Bronchial epithelial cell (primary cell): ENCODE results near the gene SGTA. TPM values are rescaled to one million over a fixed set of nuclear protein-coding genes. Genes with fewer than 3 reads are reported as not detected.
"Not testable (repeated sequence)": the region's sequence is repeated elsewhere in the genome, so short reads cannot be mapped to it uniquely, and the experiment has no call there.

Experiments used
- DNase-seq: peaks from one replicate; pipeline ENCODE4 v3.0.0-alpha.2; 2010; ENCODE audit warnings: low read depth
- FAIRE-seq: peaks from 2 replicates; lab custom pipeline; 2011; peaks lifted over from hg19 to GRCh38; lab: Jason Lieb, UNC
- H3K27me3 ChIP-seq: 2 replicates; pipeline ENCODE4 v1.5.1; 2011; ENCODE audit warnings: low read length; ENCODE audit not compliant: control insufficient read depth, insufficient read depth
- H3K36me3 ChIP-seq: 2 replicates; pipeline ENCODE4 v1.5.1; 2011; ENCODE audit warnings: low read length; ENCODE audit not compliant: control insufficient read depth, insufficient read depth
- H3K4me3 ChIP-seq: 2 replicates; pipeline ENCODE4 v1.5.1; 2011; ENCODE audit warnings: mild to moderate bottlenecking, low read depth, low read length, control low read depth
- total RNA-seq: library from RNA; depleted of rRNA; stranded (reverse); fragments of >200 nt; gene quantifications from 2 replicates; pipeline ENCODE4 v1.2.1, GENCODE V29; 2014
- TF ChIP-seq, protein P1 (sequence below): IDR thresholded peaks from 2 replicates; pipeline ENCODE4 v1.5.1; 2011; ENCODE audit warnings: mild to moderate bottlenecking, moderate library complexity, low read length, control low read depth, inconsistent platforms; ENCODE audit not compliant: insufficient read depth, severe bottlenecking

The SGTA gene
- total RNA-seq, 1 donor from 2014 or later = 19.7 TPM

DNA sequence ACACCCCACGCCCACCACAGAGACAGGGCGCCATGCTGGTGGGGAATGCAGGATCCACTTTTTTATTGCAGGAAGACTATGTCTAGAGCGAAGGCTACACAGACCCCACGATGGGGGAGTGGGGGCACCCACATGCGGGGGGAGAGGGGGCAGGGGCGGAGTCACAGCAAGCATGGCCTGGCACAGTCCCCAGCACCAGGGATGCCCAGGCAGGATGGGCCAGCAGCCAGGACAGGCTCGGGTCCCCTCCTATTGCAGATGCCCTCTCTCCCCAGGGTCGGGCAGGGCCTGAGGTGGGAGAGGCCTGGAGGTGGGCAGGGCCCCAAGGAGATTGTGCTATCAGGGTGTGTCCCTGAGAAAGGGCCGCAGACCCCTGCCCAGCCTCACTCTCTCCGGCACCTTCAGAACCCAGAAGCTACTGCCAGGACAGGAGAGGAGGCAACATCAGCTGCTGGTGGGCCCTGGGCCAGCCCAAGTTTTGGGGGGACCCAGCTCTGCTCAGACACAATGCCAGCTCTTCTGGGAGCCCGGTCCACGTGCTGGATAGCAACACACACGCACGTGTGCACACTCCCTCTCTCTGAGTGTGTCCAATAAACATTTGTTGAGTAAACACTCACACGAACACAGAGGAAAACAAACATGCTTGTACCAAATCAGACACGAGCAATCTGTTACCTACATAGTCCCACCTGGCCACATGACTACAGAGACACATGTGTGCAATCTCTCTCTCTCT, 68.4 kb downstream of the SGTA start:
- FAIRE-seq = peak; percentile 86
- DNase-seq = no peak

DNA sequence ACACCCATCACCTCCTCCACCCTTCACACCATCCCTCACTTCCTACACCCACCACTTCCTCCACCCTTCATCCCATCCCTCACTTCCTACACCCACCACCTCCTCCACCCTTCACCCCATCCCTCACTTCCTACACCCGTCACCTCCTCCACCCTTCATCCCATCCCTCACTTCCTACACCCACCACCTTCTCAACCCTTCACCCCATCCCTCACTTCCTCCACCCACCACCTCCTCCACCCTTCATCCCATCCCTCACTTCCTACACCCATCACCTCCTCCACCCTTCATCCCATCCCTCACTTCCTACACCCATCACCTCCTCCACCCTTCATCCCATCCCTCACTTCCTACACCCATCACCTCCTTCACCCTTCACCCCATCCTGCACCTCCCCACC, 69.0 kb downstream of the SGTA start:
- not testable (repeated sequence) for H3K36me3 ChIP-seq, H3K27me3 ChIP-seq, DNase-seq, FAIRE-seq, H3K4me3 ChIP-seq

More for the DNA sequence above, 68.4 kb downstream of the SGTA start:
- Histone ChIP-seq H3K27me3 (peaks cover 1% of the 10 kb centered on the region), H3K4me3 (no peak overlapping the region), H3K36me3 (no peaks in the 10 kb centered on the region)
- TF ChIP-seq, protein P1, sequence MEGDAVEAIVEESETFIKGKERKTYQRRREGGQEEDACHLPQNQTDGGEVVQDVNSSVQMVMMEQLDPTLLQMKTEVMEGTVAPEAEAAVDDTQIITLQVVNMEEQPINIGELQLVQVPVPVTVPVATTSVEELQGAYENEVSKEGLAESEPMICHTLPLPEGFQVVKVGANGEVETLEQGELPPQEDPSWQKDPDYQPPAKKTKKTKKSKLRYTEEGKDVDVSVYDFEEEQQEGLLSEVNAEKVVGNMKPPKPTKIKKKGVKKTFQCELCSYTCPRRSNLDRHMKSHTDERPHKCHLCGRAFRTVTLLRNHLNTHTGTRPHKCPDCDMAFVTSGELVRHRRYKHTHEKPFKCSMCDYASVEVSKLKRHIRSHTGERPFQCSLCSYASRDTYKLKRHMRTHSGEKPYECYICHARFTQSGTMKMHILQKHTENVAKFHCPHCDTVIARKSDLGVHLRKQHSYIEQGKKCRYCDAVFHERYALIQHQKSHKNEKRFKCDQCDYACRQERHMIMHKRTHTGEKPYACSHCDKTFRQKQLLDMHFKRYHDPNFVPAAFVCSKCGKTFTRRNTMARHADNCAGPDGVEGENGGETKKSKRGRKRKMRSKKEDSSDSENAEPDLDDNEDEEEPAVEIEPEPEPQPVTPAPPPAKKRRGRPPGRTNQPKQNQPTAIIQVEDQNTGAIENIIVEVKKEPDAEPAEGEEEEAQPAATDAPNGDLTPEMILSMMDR = no peak

DNA sequence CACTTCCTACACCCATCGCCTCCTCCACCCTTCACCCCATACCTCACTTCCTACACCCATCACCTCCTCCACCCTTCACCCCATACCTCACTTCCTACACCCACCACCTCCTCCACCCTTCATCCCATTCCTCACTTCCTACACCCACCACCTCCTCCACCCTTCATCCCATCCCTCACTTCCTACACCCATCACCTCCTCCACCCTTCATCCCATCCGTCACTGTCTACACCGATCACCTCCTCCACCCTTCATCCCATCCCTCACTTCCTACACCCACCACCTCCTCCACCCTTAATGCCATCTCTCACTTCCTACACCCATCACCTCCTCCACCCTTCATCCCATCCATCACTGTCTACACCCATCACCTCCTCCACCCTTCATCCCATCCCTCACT, 69.9 kb downstream of the SGTA start:
- not testable (repeated sequence) for FAIRE-seq, H3K4me3 ChIP-seq, H3K27me3 ChIP-seq, DNase-seq, H3K36me3 ChIP-seq

DNA sequence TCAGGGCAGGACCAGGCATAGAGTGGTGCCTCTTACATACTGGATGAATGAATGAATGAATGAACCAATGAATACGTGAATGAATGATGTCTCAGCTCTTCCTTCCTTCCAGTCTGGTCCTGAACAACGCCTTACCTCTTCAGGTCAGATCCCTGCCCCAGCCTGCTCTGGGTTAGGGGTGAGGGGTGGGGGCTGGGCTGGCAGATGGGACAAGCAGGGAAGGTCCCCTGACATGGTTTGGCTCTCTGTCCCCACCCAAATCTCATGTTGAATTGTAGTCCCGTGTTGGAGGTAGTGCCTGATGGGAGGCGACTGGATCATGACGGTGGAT, 71.2 kb downstream of the SGTA start:
- H3K36me3 ChIP-seq = no peaks in the 10 kb centered on the region
- no peaks in the 10 kb centered on the region for H3K27me3 ChIP-seq
- DNase-seq = no peak
- H3K4me3 ChIP-seq = no peak overlapping the region
- FAIRE-seq = no peak
- TF ChIP-seq, protein P1 = no peak

DNA sequence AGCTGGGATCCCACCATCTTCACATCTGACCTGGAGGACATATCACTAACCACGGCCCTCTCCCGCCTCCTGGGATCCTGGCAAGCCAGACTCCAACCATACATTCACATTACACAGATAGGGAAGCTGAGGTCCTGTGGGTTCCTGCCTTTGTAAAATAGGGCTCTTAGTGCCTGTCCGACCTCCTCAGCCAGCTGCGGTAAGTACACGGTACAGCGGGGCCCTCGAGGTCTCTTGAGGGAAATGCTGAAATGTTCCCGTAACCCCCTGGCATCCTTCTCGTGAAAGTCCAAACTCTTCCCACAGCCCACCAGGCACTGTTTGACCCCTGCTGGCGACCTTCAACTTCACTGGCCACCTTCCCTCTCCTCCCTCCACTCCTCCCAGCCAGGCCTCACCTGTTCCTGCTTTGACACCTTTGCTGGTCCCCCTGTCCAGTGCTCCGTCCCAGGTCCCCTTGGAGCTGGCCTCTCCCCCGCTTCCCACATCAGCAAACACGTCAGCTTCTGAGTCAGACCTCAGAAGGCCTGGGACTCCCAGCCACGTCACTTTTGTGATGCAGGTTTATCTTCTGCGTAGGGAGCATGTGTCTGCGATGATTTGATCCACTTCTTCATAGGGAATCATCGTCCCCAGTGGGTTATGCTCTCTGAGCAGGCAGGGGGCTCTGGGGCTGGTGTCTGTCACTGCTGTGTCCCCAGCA, 71.8 kb downstream of the SGTA start:
- no peaks in the 10 kb centered on the region for H3K27me3 ChIP-seq
- peak; percentile 12 for DNase-seq
- H3K36me3 ChIP-seq = no peaks in the 10 kb centered on the region
- H3K4me3 ChIP-seq = no peak overlapping the region
- TF ChIP-seq, protein P1 = no peak
- no peak for FAIRE-seq

DNA sequence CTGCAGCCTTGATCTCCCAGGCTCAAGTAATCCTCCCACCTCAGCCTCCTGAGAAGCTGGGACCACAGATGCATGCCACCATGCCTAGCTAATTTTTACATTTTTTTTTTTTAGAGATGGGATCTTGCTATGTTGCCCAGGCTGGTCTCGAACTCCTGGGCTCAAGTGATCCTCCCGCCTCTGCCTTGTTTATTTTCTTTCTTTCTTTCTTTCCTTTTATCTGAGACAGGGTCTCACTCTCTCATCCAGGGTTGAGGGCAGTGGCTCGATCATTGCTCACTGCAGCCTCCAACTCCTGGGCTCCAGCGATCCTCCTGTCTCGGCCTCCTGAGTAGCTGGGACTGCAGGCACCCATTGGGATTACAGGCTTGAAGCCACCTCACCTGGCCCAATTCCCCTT, 76.8 kb downstream of the SGTA start:
- no peak for DNase-seq
- Histone ChIP-seq H3K27me3 (peaks cover 8% of the 10 kb centered on the region), H3K36me3 (no peaks in the 10 kb centered on the region), H3K4me3 (no peak overlapping the region)
- TF ChIP-seq, protein P1 = no peak
- FAIRE-seq = no peak

Other genes starting within 250 kb of the SGTA start
- gene GNG7, start 80.6 kb downstream of the SGTA start, total RNA-seq = under 0.01 TPM in 2 replicates
- under 0.01 TPM in 2 replicates for gene DIRAS1, start 61.9 kb downstream of the SGTA start, total RNA-seq
- 24.0 and 38.9 TPM in 2 replicates for gene SLC39A3, start 43.3 kb downstream of the SGTA start, total RNA-seq
- gene THOP1, start 2.2 kb upstream of the SGTA start, total RNA-seq = 55.6 and 86.4 TPM in 2 replicates
- gene ZNF554, start 36.6 kb upstream of the SGTA start, total RNA-seq = 3.2 and 3.9 TPM in 2 replicates
- gene ZNF555, start 58.2 kb upstream of the SGTA start, total RNA-seq = 4.6 and 4.7 TPM in 2 replicates
- 2.0 and 2.4 TPM in 2 replicates for gene ZNF556, start 84.1 kb upstream of the SGTA start, total RNA-seq
- gene ZNF57, start 117.7 kb upstream of the SGTA start, total RNA-seq = 11.1 and 11.6 TPM in 2 replicates
- 7.9 and 9.2 TPM in 2 replicates for gene ZNF77, start 161.7 kb upstream of the SGTA start, total RNA-seq
- gene TLE6, start 194.3 kb upstream of the SGTA start, total RNA-seq = under 0.01 TPM in 1 of 2 replicates, not detected in the other
- 0.53 and 1.0 TPM in 2 replicates for gene TLE2, start 246.0 kb upstream of the SGTA start, total RNA-seq